Measurements from ENCODE around the gene SKOR1. TPM values are rescaled to one million over a fixed set of nuclear protein-coding genes. Genes with fewer than 3 reads are reported as not detected.

The SKOR1 gene
- total and polyA plus RNA-seq, 2 of the 13 experiments (the other 11 are each of a cell fraction or from before 2014, with no cell fraction given), result 0.09 to 0.11 TPM

DNA sequence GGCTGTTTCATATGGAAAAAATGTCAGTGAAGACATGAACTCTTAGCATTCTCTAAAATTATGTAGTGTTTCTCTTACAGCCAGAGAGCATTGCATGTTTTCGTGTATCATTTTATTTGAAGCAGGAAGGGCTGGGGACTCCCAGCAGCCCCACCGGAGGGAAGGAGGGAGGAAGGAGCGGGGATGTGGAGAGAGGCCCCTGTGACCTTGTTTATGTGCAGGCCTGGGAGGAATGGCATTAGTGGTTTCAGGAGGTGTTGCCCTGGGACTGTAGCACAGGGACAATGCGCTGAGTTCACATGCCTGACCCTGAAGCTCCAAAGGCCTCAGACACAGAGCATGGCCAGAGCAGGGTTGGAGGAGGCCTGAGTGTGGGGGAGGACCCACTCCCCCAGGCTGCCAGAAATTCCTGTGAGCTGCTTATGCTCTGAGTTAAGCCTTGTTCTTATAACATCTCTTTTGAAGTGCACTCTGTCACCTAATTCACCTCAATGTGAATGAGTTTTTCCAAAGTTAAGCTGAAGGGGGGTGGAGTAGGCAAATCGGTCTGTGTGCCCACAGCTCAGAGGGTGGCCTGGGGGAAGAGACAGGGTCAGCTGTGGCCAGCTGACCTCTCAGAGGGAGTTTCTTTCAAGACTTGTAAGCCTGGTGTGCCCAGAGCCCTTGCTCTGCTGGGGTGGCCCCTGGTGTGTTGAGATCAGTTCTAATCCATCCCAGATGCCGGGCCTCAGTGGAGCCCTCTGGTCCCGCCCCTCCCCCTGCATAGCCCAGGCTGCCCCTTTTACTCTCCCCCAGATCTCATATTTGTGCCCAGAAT, 18.5 kb downstream of the SKOR1 start (continued):
- TF ChIP-seq ZNF432 (CRISPR knock-in tag; IDR thresholded peaks at IDR 0.05; ENCODE audit: borderline replicate concordance), result no peak
- TF ChIP-seq, protein P1, sequence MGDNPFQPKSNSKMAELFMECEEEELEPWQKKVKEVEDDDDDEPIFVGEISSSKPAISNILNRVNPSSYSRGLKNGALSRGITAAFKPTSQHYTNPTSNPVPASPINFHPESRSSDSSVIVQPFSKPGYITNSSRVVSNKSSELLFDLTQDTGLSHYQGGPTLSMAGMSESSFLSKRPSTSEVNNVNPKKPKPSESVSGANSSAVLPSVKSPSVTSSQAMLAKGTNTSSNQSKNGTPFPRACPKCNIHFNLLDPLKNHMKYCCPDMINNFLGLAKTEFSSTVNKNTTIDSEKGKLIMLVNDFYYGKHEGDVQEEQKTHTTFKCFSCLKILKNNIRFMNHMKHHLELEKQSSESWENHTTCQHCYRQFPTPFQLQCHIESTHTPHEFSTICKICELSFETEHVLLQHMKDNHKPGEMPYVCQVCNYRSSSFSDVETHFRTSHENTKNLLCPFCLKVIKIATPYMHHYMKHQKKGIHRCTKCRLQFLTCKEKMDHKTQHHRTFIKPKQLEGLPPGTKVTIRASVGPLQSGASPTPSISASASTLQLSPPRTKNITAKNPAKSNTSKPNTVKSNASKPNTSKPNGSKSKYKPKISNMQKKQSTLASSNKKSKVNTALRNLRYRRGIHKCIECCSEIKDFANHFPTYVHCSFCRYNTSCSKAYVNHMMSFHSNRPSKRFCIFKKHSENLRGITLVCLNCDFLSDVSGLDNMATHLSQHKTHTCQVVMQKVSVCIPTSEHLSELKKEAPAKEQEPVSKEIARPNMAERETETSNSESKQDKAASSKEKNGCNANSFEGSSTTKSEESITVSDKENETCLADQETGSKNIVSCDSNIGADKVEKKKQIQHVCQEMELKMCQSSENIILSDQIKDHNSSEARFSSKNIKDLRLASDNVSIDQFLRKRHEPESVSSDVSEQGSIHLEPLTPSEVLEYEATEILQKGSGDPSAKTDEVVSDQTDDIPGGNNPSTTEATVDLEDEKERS (CRISPR knock-in tag; IDR thresholded peaks at IDR 0.05), result 0 out of 2 replicates have a peak, but pooled peaks have one; percentile 58
- TF ChIP-seq TBX3 (IDR thresholded peaks at IDR 0.05; ENCODE audit: borderline replicate concordance), result peak; percentile 47; the same call in 1 of the 2 replicates
- TF ChIP-seq ZNF136 (CRISPR knock-in tag; IDR thresholded peaks at IDR 0.05; ENCODE audit: low read depth), result no peak
- TF ChIP-seq, protein P2, sequence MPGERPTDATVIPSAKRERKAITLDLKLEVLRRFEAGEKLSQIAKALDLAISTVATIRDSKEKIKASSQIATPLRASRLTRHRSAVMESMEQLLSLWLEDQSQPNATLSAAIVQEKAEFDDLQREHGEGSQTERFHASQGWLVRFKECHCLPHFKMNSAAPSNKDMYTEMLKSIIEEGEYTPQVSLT (CRISPR knock-in tag; IDR thresholded peaks at IDR 0.05; ENCODE audit: borderline replicate concordance, low read depth), result no peak
- TF ChIP-seq ZMYM3 (CRISPR knock-in tag; IDR thresholded peaks at IDR 0.05), result peak; percentile 45; the same call in 1 of the 2 replicates
- TF ChIP-seq ZNF790 (CRISPR knock-in tag; IDR thresholded peaks at IDR 0.05; ENCODE audit: borderline replicate concordance), result no peak
- TF ChIP-seq, protein P3, sequence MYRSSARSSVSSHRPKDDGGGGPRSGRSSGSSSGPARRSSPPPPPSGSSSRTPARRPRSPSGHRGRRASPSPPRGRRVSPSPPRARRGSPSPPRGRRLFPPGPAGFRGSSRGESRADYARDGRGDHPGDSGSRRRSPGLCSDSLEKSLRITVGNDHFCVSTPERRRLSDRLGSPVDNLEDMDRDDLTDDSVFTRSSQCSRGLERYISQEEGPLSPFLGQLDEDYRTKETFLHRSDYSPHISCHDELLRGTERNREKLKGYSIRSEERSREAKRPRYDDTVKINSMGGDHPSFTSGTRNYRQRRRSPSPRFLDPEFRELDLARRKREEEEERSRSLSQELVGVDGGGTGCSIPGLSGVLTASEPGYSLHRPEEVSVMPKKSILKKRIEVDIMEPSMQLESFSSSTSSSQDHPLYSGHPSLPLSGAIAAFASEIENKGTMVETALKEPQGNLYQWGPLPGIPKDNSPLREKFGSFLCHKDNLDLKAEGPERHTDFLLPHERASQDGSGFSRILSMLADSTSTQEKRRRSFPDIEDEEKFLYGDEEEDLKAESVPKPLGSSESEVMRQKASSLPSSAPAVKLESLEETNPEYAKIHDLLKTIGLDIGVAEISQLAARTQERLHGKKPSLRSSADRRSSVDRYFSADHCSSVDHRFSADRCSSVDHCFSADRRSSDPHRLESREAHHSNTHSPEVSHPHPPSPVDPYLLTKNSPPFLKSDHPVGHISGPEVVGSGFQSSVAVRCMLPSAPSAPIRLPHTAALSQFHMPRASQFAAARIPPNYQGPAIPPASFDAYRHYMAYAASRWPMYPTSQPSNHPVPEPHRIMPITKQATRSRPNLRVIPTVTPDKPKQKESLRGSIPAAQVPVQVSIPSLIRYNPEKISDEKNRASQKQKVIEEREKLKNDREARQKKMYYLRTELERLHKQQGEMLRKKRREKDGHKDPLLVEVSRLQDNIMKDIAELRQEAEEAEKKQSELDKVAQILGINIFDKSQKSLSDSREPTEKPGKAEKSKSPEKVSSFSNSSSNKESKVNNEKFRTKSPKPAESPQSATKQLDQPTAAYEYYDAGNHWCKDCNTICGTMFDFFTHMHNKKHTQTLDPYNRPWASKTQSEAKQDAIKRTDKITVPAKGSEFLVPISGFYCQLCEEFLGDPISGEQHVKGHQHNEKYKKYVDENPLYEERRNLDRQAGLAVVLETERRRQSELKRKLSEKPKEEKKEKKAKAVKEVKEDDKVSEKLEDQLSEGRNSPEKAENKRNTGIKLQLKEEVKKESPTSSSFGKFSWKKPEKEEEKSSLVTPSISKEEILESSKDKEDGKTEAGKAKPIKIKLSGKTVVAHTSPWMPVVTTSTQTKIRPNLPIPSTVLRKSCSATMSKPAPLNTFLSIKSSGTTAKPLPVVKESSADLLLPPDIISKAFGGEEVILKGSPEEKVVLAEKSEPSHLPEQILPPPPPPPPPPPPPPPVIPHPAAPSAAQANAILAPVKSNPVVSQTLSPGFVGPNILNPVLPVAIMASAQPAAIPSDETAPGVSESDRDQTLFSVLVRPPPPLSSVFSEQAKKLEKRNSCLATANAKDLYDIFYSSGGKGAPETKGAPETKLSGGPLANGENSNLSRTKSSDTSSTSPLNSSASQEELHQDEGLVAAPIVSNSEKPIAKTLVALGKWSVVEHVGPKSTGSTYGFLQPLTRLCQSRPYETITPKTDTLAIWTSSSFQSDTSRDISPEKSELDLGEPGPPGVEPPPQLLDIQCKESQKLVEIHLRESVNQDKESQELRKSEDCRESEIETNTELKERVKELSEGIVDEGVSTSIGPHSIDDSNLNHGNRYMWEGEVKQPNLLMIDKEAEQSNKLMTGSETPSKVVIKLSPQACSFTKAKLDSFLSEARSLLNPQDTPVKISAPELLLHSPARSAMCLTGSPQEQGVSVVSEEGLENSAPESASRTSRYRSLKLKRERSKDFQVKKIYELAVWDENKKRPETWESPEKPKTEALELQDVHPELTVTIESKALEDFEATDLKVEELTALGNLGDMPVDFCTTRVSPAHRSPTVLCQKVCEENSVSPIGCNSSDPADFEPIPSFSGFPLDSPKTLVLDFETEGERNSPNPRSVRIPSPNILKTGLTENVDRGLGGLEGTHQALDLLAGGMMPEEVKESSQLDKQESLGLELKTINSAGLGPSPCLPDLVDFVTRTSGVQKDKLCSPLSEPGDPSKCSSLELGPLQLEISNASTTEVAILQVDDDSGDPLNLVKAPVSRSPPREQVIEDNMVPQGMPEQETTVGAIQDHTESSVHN (CRISPR knock-in tag; IDR thresholded peaks at IDR 0.05), result no peak
- TF ChIP-seq U2AF1 (optimal IDR thresholded peaks at IDR 0.05; ENCODE audit: low read depth, low read length), result no peak
- TF ChIP-seq ESRRA (CRISPR knock-in tag; IDR thresholded peaks at IDR 0.05; ENCODE audit: low read depth), result peak; percentile 84; the same call in 1 of the 2 replicates
- TF ChIP-seq NCOA2 (CRISPR knock-in tag; IDR thresholded peaks at IDR 0.05), result peak; percentile 47
- peak; percentile 53 for TF ChIP-seq SPEN (CRISPR knock-in tag; IDR thresholded peaks at IDR 0.05; ENCODE audit: low read depth)
- 0 out of 2 replicates have a peak, but pooled peaks have one; percentile 63 for TF ChIP-seq ZNF788 (CRISPR knock-in tag; IDR thresholded peaks at IDR 0.05; ENCODE audit: borderline replicate concordance)
- TF ChIP-seq KDM2A (CRISPR knock-in tag; IDR thresholded peaks at IDR 0.05; ENCODE audit: borderline replicate concordance, low read depth), result no peak
- TF ChIP-seq, protein P4, sequence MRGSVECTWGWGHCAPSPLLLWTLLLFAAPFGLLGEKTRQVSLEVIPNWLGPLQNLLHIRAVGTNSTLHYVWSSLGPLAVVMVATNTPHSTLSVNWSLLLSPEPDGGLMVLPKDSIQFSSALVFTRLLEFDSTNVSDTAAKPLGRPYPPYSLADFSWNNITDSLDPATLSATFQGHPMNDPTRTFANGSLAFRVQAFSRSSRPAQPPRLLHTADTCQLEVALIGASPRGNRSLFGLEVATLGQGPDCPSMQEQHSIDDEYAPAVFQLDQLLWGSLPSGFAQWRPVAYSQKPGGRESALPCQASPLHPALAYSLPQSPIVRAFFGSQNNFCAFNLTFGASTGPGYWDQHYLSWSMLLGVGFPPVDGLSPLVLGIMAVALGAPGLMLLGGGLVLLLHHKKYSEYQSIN (CRISPR knock-in tag; IDR thresholded peaks at IDR 0.05; ENCODE audit: borderline replicate concordance), result no peak

Measured in HepG2 (cell line).